ENCODE data around the gene CCDC93.

- TF ChIP-seq TAF1 (IDR thresholded peaks at IDR 0.05; ENCODE audit: low read depth) (no peak), CTCF (IDR thresholded peaks at IDR 0.05; ENCODE audit: poor library complexity, severe bottlenecking) (no peak), REST (IDR thresholded peaks at IDR 0.05; ENCODE audit: borderline replicate concordance) (no peak), EP300 (conservative IDR thresholded peaks at IDR 0.05; ENCODE audit: poor library complexity, severe bottlenecking) (no peak), EZH2 (IDR thresholded peaks at IDR 0.05; ENCODE audit: borderline replicate concordance, insufficient read depth, low read length, poor library complexity, severe bottlenecking) (no peak), RAD21 (conservative IDR thresholded peaks at IDR 0.05) (no peak), POLR2AphosphoS5 (IDR thresholded peaks at IDR 0.05) (no peak)
Measured at GRCh38 chr2:117976581-117976980, 37.3 kb downstream of the CCDC93 start.

Measured in neural cell (in vitro differentiated cells).